Calu3 (cell line): ENCODE measurements around the gene GUCY2D. TPM values are rescaled to one million over a fixed set of nuclear protein-coding genes. Genes with fewer than 3 reads are reported as not detected.

Source experiments
- BruUV-seq: library from RNA; stranded (reverse); fragments of 400-500 nt; replicated peaks from 2 replicates; lab custom pipeline; 2021; lab: Mats Ljungman, UMichigan
- CTCF ChIA-PET: fragments of 300-600 bp; sonication (Branson Sonifier 250); formaldehyde crosslinking; loops from one replicate; lab custom pipeline; 2022; ENCODE audit warnings: antibody characterized with exemption; lab: Charles Lee
- DNase-seq: peaks from one replicate; pipeline ENCODE4 v3.0.0; 2022
- H3K27ac Mint-ChIP-seq: one replicate; pipeline ENCODE4 v1.8.0; 2022; ENCODE audit warnings: mixed read lengths; ENCODE audit not compliant: unreplicated experiment
- H3K27me3 Mint-ChIP-seq: one replicate; pipeline ENCODE4 v1.8.0; 2022; ENCODE audit warnings: mixed read lengths; ENCODE audit not compliant: unreplicated experiment
- H3K36me3 Mint-ChIP-seq: one replicate; pipeline ENCODE4 v1.8.0; 2022; ENCODE audit warnings: mild to moderate bottlenecking, moderate library complexity, mixed read lengths; ENCODE audit not compliant: insufficient read depth, unreplicated experiment
- H3K4me1 Mint-ChIP-seq: one replicate; pipeline ENCODE4 v1.8.0; 2022; ENCODE audit warnings: mild to moderate bottlenecking, low read depth, mixed read lengths; ENCODE audit not compliant: unreplicated experiment
- H3K4me3 Mint-ChIP-seq: one replicate; pipeline ENCODE4 v1.8.0; 2022; ENCODE audit warnings: mild to moderate bottlenecking, low read depth, moderate library complexity, mixed read lengths; ENCODE audit not compliant: unreplicated experiment
- H3K9me3 Mint-ChIP-seq: one replicate; pipeline ENCODE4 v1.8.0; 2022; ENCODE audit warnings: low read depth, mixed read lengths; ENCODE audit not compliant: unreplicated experiment
- CTCF ChIP-seq: fragments of 200-600 bp; IDR thresholded peaks from one replicate; pipeline ENCODE4 v1.8.0; 2022; ENCODE audit warnings: antibody characterized with exemption; ENCODE audit not compliant: unreplicated experiment
- intact Hi-C: fragments of 100-400 bp; cut with micrococcal nuclease; formaldehyde crosslinking; loops from one replicate; pipeline ENCODE4 v1.10.0; 2022; ENCODE audit not compliant: unreplicated experiment
- total RNA-seq: library from RNA; stranded (reverse); gene quantifications from 2 replicates; pipeline ENCODE4 v1.2.3, GENCODE V29; 2022

GUCY2D gene
- total RNA-seq, 1 experiment from 2014 or later = not detected

GRCh38 chr17:7987112-7987893 is 15.1 kb upstream of the GUCY2D start:
- no TSS peak for BruUV-seq
- no peak for TF ChIP-seq CTCF
- Mint-ChIP-seq H3K27me3 (peaks cover 18% of the 10 kb centered on the region), H3K4me3 (no peak overlapping the region), H3K9me3 (no peaks in the 10 kb centered on the region), H3K4me1 (peaks cover 5% of the 10 kb centered on the region), H3K27ac (no peak overlapping the region), H3K36me3 (peaks cover 5% of the 10 kb centered on the region)
- intact Hi-C loops = no loop called here
- CTCF ChIA-PET = no interaction called here
- no peak for DNase-seq

GRCh38 chr17:7988750-7989178 is 13.7 kb upstream of the GUCY2D start:
- CTCF ChIA-PET = interaction anchor here (0.6 to 1.6 kb wide), 10 partner anchors 8 to 361 kb away, joined by 3 to 16 read pairs (median 4); partner anchors contain the start of genes CHD3, CNTROB, CYB5D1 and NAA38
- peaks cover 18% of the 10 kb centered on the region for H3K27me3 Mint-ChIP-seq
- no peaks in the 10 kb centered on the region for H3K4me1 Mint-ChIP-seq
- TF ChIP-seq CTCF = no peak
- no peak overlapping the region for H3K4me3 Mint-ChIP-seq
- H3K27ac Mint-ChIP-seq = peak overlapping the region; percentile 39
- BruUV-seq = no TSS peak
- intact Hi-C loops = loop anchor here (2.0 kb wide), 2 partner anchors 76 to 132 kb away; partner anchors contain the start of gene NAA38
- no peaks in the 10 kb centered on the region for H3K9me3 Mint-ChIP-seq
- peaks cover 5% of the 10 kb centered on the region for H3K36me3 Mint-ChIP-seq
- DNase-seq = peak; percentile 62

- Mint-ChIP-seq H3K27me3 (peaks cover 18% of the 10 kb centered on the region), H3K27ac (no peak overlapping the region)
- CTCF ChIA-PET = interaction anchor here (0.5 to 1.6 kb wide), 6 partner anchors 43 to 411 kb away, joined by 3 to 5 read pairs (median 4); partner anchors contain the start of genes CD68, CHD3, CYB5D1 and NAA38
Measured at GRCh38 chr17:7989781-7990655, 12.4 kb upstream of the GUCY2D start.

More at GRCh38 chr17:7989781-7990655, 12.4 kb upstream of the GUCY2D start:
- DNase-seq = peak; percentile 89
- TF ChIP-seq CTCF = peak; percentile 76
- Mint-ChIP-seq H3K9me3 (no peaks in the 10 kb centered on the region), H3K4me1 (no peaks in the 10 kb centered on the region), H3K36me3 (peaks cover 5% of the 10 kb centered on the region), H3K4me3 (peak overlapping the region; percentile 71)
- intact Hi-C loops = loop anchor here (2.0 kb wide), 3 partner anchors 77 to 133 kb away; partner anchors contain the start of gene NAA38
- BruUV-seq = no TSS peak
